ENCODE measurements around the gene SYT8.

The SYT8 gene

GRCh38 chr11:1861435-1862411 is 26.9 kb downstream of the SYT8 start:
- H3K9me3 ChIP-seq (ENCODE audit: control insufficient read depth, insufficient read depth, low read depth, low read length): no peaks in the 10 kb centered on the region
- H3K36me3 ChIP-seq (ENCODE audit: control insufficient read depth in 2 of 2, insufficient read depth in 1 of 2, low read length in 2 of 2): no peaks in the 10 kb centered on the region
- ChIA-PET CTCF (interaction anchor here (0.5 to 0.6 kb wide), 3 partner anchors 14 to 290 kb away, joined by 3 to 5 read pairs (median 5); no protein-coding TSS in a partner anchor), POLR2A (no interaction called here)
- TF ChIP-seq ZBTB17 (tag by site-specific recombination; IDR thresholded peaks at IDR 0.05) (peak; percentile 99), ZNF366 (tag by site-specific recombination; conservative IDR thresholded peaks at IDR 0.05) (peak; percentile 98), ZBTB48 (tag by site-specific recombination; IDR thresholded peaks at IDR 0.05) (no peak)
- H3K4me3 ChIP-seq (ENCODE audit: low read depth, low read length): no peak overlapping the region
- no peak overlapping the region for H3K27ac ChIP-seq (ENCODE audit: extremely low read depth, low read depth, low read length)
- no peaks in the 10 kb centered on the region for H3K4me1 ChIP-seq (ENCODE audit: control insufficient read depth, insufficient read depth, low read length)

GRCh38 chr11:1862588-1863351 is 28.0 kb downstream of the SYT8 start:
- no peak overlapping the region for H3K27ac ChIP-seq (ENCODE audit: extremely low read depth, low read depth, low read length)

More at GRCh38 chr11:1862588-1863351, 28.0 kb downstream of the SYT8 start:
- CTCF ChIA-PET: interaction anchor here (0.5 to 0.6 kb wide), 4 partner anchors 13 to 1095 kb away, joined by 3 to 5 read pairs (median 4); no protein-coding TSS in a partner anchor
- TF ChIP-seq ZBTB49 (tag by site-specific recombination; IDR thresholded peaks at IDR 0.05; ENCODE audit: low read depth): no peak
- no peak for TF ChIP-seq ZNF292 (tag by site-specific recombination; IDR thresholded peaks at IDR 0.05; ENCODE audit: borderline replicate concordance, low read depth)
- no peak for TF ChIP-seq AEBP2 (tag by site-specific recombination; IDR thresholded peaks at IDR 0.05; ENCODE audit: borderline replicate concordance)
- peak; percentile 96 for TF ChIP-seq GLIS1 (tag by site-specific recombination; IDR thresholded peaks at IDR 0.05)
- peak; percentile 83 for TF ChIP-seq ZNF398 (tag by site-specific recombination; IDR thresholded peaks at IDR 0.05)
- no peak for TF ChIP-seq ZNF266 (tag by site-specific recombination; IDR thresholded peaks at IDR 0.05; ENCODE audit: low read depth)
- TF ChIP-seq ZNF121 (tag by site-specific recombination; IDR thresholded peaks at IDR 0.05): no peak
- TF ChIP-seq ZFHX2 (tag by site-specific recombination; conservative IDR thresholded peaks at IDR 0.05): peak; percentile 12; the same call in 1 of the 2 replicates
- TF ChIP-seq CTCF (tag by site-specific recombination; IDR thresholded peaks at IDR 0.05): no peak
- TF ChIP-seq WT1 (tag by site-specific recombination; IDR thresholded peaks at IDR 0.05): peak; percentile 74; the same call in 1 of the 2 replicates
- 0 out of 2 replicates have a peak, but pooled peaks have one; percentile 26 for TF ChIP-seq GLIS2 (tag by site-specific recombination; IDR thresholded peaks at IDR 0.05)
- peak; percentile 28; the same call in 1 of the 2 replicates for TF ChIP-seq ZIC2 (tag by site-specific recombination; IDR thresholded peaks at IDR 0.05)
- no peak for TF ChIP-seq ZNF155 (tag by site-specific recombination; IDR thresholded peaks at IDR 0.05)
- POLR2A ChIA-PET: no interaction called here
- Histone ChIP-seq H3K9me3 (ENCODE audit: control insufficient read depth, insufficient read depth, low read depth, low read length) (no peaks in the 10 kb centered on the region), H3K4me3 (ENCODE audit: low read depth, low read length) (no peak overlapping the region), H3K4me1 (ENCODE audit: control insufficient read depth, insufficient read depth, low read length) (no peaks in the 10 kb centered on the region), H3K36me3 (ENCODE audit: control insufficient read depth in 2 of 2, insufficient read depth in 1 of 2, low read length in 2 of 2) (no peaks in the 10 kb centered on the region)

All from HEK293 (cell line).